Activated naive CD4-positive, alpha-beta T cell treated with anti-CD3 and anti-CD28 coated beads, Interleukin-2, amount 50 U/mL, for 16 hours (primary cell): Measurements from ENCODE around the gene STPG4.

Experiments used
- DNase-seq: peaks from one replicate; pipeline ENCODE4 v3.0.0-alpha.2; 2020

STPG4 gene

GRCh38 chr2:47069628-47070154 lies 85.4 kb downstream of the STPG4 start:
- no peak for DNase-seq

GRCh38 chr2:47068981-47069627 lies 86.0 kb downstream of the STPG4 start:
- no peak for DNase-seq

- DNase-seq = no peak
Measured at GRCh38 chr2:47067788-47068407, 87.2 kb downstream of the STPG4 start.

GRCh38 chr2:47065771-47066380 lies 89.2 kb downstream of the STPG4 start:
- no peak for DNase-seq

GRCh38 chr2:47065343-47065742 lies 89.8 kb downstream of the STPG4 start:
- DNase-seq = no peak

GRCh38 chr2:47064106-47064505 lies 91.0 kb downstream of the STPG4 start:
- DNase-seq = no peak

- no peak for DNase-seq
Measured at GRCh38 chr2:47063538-47063930, 91.6 kb downstream of the STPG4 start.

GRCh38 chr2:47062681-47063537 lies 92.2 kb downstream of the STPG4 start:
- DNase-seq = no peak

GRCh38 chr2:47061944-47062678 lies 93.0 kb downstream of the STPG4 start:
- DNase-seq = no peak

GRCh38 chr2:47060652-47061170 lies 94.4 kb downstream of the STPG4 start:
- no peak for DNase-seq

GRCh38 chr2:47058003-47058931 lies 96.8 kb downstream of the STPG4 start:
- DNase-seq = no peak

- DNase-seq = no peak
Measured at GRCh38 chr2:47057687-47058002, 97.5 kb downstream of the STPG4 start.

- no peak for DNase-seq
Measured at GRCh38 chr2:47056868-47057686, 98.0 kb downstream of the STPG4 start.

GRCh38 chr2:47056374-47056773 lies 98.7 kb downstream of the STPG4 start:
- DNase-seq = no peak

- no peak for DNase-seq
Measured at GRCh38 chr2:47054868-47055267, 100.2 kb downstream of the STPG4 start.

- no peak for DNase-seq
Measured at GRCh38 chr2:47054036-47054555, 101.0 kb downstream of the STPG4 start.

- no peak for DNase-seq
Measured at GRCh38 chr2:47052847-47053246, 102.3 kb downstream of the STPG4 start.

GRCh38 chr2:47051562-47051961 lies 103.5 kb downstream of the STPG4 start:
- no peak for DNase-seq

- DNase-seq = no peak
Measured at GRCh38 chr2:47050762-47051161, 104.3 kb downstream of the STPG4 start.
